Amniotic stem cell (primary cell): ENCODE data around the gene STAM2.

Experiments used
- DNase-seq: peaks from one replicate; lab custom pipeline; 2025; lab: John Stamatoyannopoulos, UW

The STAM2 gene

GRCh38 chr2:152071092-152071491 lies 104.5 kb downstream of the STAM2 start:
- DNase-seq = no peak

- DNase-seq = no peak
Measured at GRCh38 chr2:152068226-152068625, 107.3 kb downstream of the STAM2 start.

- DNase-seq = no peak
Measured at GRCh38 chr2:152067823-152068222, 107.7 kb downstream of the STAM2 start.
